K562 (cell line): Measurements from ENCODE around the gene NKIRAS1. TPM values are rescaled to one million over a fixed set of nuclear protein-coding genes. Genes with fewer than 3 reads are reported as not detected.

Experiments
- ATAC-seq: fragments of 200-7000 bp; cut with Tn5 transposase; 3 replicates; pipeline ENCODE4 v1.9.1; 2020; ENCODE audit warnings: moderate library complexity
- BruUV-seq: library from RNA; stranded (reverse); fragments of 400-500 nt; replicated peaks from 2 replicates; lab custom pipeline; 2021; lab: Mats Ljungman, UMichigan
- CTCF ChIA-PET: fragments of 300-600 bp; formaldehyde crosslinking; extraction: SDS; loops from one replicate; lab custom pipeline; 2021; ENCODE audit warnings: low intra/inter-chr PET ratio; lab: Yijun Ruan, JAX
- POLR2A ChIA-PET: fragments of 300-600, 350-650 bp; sonication (Branson Sonifier 250); formaldehyde crosslinking; extraction: SDS; loops from one replicate; lab custom pipeline; 2021; ENCODE audit warnings: antibody characterized with exemption, inconsistent platforms; lab: Yijun Ruan, JAX
- DNase-seq, 4 experiments: peaks; one replicate each; pipeline versions ENCODE4 v3.0.0 to v3.0.0-alpha.2; 2011 to 2018; ENCODE audit warnings: low spot score in 3 of 4, mixed read lengths in 3 of 4; ENCODE audit errors: extremely low read depth in 1 of 4
- FAIRE-seq: peaks from 2 replicates; lab custom pipeline; 2011; peaks lifted over from hg19 to GRCh38; lab: Jason Lieb, UNC
- H2AFZ ChIP-seq: 2 replicates; pipeline ENCODE4 v1.6.0; 2011; ENCODE audit warnings: low read depth, low read length, control low read depth, inconsistent platforms
- H3K27ac ChIP-seq: fragments of 200-600 bp; 3 replicates; pipeline ENCODE4 v1.8.0; 2011; ENCODE audit warnings: low read depth, mild to moderate bottlenecking, control low read depth, inconsistent platforms, low read length, moderate library complexity, mixed read lengths; ENCODE audit errors: extremely low read depth
- H3K27me3 ChIP-seq, 2 experiments: fragments of 300-600 bp in 1 of 2; 2 replicates in 1 of 2; 3 replicates in 1 of 2; pipeline versions ENCODE4 v1.6.0 to v1.8.0; 2011; ENCODE audit warnings: inconsistent platforms in 2 of 2, low read length in 2 of 2, mild to moderate bottlenecking in 1 of 2, mixed read lengths in 1 of 2, moderate library complexity in 1 of 2; ENCODE audit not compliant: control insufficient read depth in 2 of 2, insufficient read depth in 2 of 2
- H3K36me3 ChIP-seq: fragments of 300-600 bp; 3 replicates; pipeline ENCODE4 v1.8.0; 2011; ENCODE audit warnings: mild to moderate bottlenecking, low read length, inconsistent platforms; ENCODE audit not compliant: control insufficient read depth, insufficient read depth
- H3K4me1 ChIP-seq, 2 experiments: fragments of 200-600 bp in 1 of 2; replicated peaks in 1 of 2; 2 replicates in 1 of 2; 3 replicates in 1 of 2; pipeline versions ENCODE4 v1.5.1 to v1.8.0; 2011; ENCODE audit warnings: inconsistent platforms in 2 of 2, low read length in 2 of 2, mild to moderate bottlenecking in 1 of 2, mixed read lengths in 1 of 2, moderate library complexity in 1 of 2; ENCODE audit not compliant: control insufficient read depth in 2 of 2, insufficient read depth in 2 of 2
- H3K4me2 ChIP-seq: 2 replicates; pipeline ENCODE4 v1.6.1; 2011; ENCODE audit warnings: low read length, control low read depth, inconsistent platforms, mixed read lengths; ENCODE audit not compliant: insufficient read depth
- H3K4me3 ChIP-seq: fragments of 200-600 bp; sonication (generic), shearing (Covaris generic); 2 replicates; pipeline ENCODE4 v1.5.1; 2016; ENCODE audit warnings: control low read depth, inconsistent platforms
- H3K79me2 ChIP-seq: fragments of 200-600 bp; 3 replicates; pipeline ENCODE4 v1.8.0; 2011; ENCODE audit warnings: low read length, inconsistent platforms; ENCODE audit not compliant: control insufficient read depth, insufficient read depth
- H3K9ac ChIP-seq, 2 experiments: 2 replicates each; pipeline versions ENCODE4 v1.6.0 to v1.6.1; 2011; ENCODE audit warnings: low read depth in 2 of 2, low read length in 2 of 2, control low read depth in 1 of 2, inconsistent platforms in 1 of 2, mild to moderate bottlenecking in 1 of 2, mixed read lengths in 1 of 2; ENCODE audit not compliant: insufficient read depth in 1 of 2
- H3K9me1 ChIP-seq: one replicate; pipeline ENCODE4 v1.6.0; 2011; ENCODE audit warnings: inconsistent platforms, mild to moderate bottlenecking, low read length, moderate library complexity; ENCODE audit not compliant: control insufficient read depth, insufficient read depth
- H3K9me3 ChIP-seq: replicated peaks from 2 replicates; pipeline ENCODE4 v1.5.1; 2011; ENCODE audit warnings: low read depth, low read length, inconsistent platforms; ENCODE audit not compliant: control insufficient read depth, insufficient read depth
- H4K20me1 ChIP-seq: replicated peaks from 2 replicates; pipeline ENCODE4 v1.6.1; 2011; ENCODE audit warnings: low read length, inconsistent platforms, mixed read lengths; ENCODE audit not compliant: control insufficient read depth, insufficient read depth
- BACH1 ChIP-seq: fragments of 200-800 bp; sonication (Bioruptor generic); IDR thresholded peaks from 2 replicates; pipeline ENCODE4 v1.6.1; 2016; ENCODE audit warnings: missing genetic modification characterization, missing compliant biosample characterization
- DDX20 ChIP-seq: fragments of 450-650 bp; IDR thresholded peaks from 2 replicates; pipeline ENCODE4 v1.6.1; 2016; ENCODE audit warnings: missing genetic modification characterization, low read depth, mild to moderate bottlenecking, missing compliant biosample characterization, moderate library complexity
- ETV1 ChIP-seq: fragments of 450-650 bp; conservative IDR thresholded peaks from 2 replicates; pipeline ENCODE4 v1.6.1; 2016; ENCODE audit warnings: missing genetic modification characterization, control low read depth, low read depth, missing compliant biosample characterization
- NR2C2 ChIP-seq, 2 experiments: fragments of 200-800 bp in 1 of 2; sonication (Bioruptor generic) in 1 of 2; sonication (generic) in 1 of 2; formaldehyde crosslinking in 1 of 2; IDR thresholded peaks; 2 replicates each; pipeline versions ENCODE4 v1.6.1 to v1.8.0; 2016 to 2022; ENCODE audit warnings: mild to moderate bottlenecking in 1 of 2, missing compliant biosample characterization in 1 of 2, missing genetic modification characterization in 1 of 2, missing genetic modification reagents in 1 of 2
- RB1 ChIP-seq: fragments of 450-650 bp; IDR thresholded peaks from 2 replicates; pipeline ENCODE4 v1.6.1; 2017; ENCODE audit warnings: low read depth, mild to moderate bottlenecking
- RFX1 ChIP-seq: fragments of 450-650 bp; IDR thresholded peaks from 2 replicates; pipeline ENCODE4 v1.6.1; 2016; ENCODE audit warnings: mild to moderate bottlenecking, moderate library complexity
- SRSF3 ChIP-seq: fragments of 200-400 bp; formaldehyde crosslinking; IDR thresholded peaks from 2 replicates; pipeline ENCODE4 v1.6.1; 2016; ENCODE audit warnings: mild to moderate bottlenecking, low read length, moderate library complexity; ENCODE audit not compliant: insufficient read depth
- SRSF9 ChIP-seq: fragments of 200-400 bp; formaldehyde crosslinking; IDR thresholded peaks from 2 replicates; pipeline ENCODE4 v1.6.1; 2017; ENCODE audit warnings: low read depth, low read length, borderline replicate concordance
- TBP ChIP-seq: optimal IDR thresholded peaks from 2 replicates; pipeline ENCODE3; 2011; ENCODE audit warnings: low read depth, low read length, improper control_type of control experiment
- WHSC1 ChIP-seq: IDR thresholded peaks from one replicate; pipeline ENCODE4 v1.6.1; 2012; ENCODE audit warnings: low read length, control low read depth, inconsistent platforms
- ZC3H11A ChIP-seq: IDR thresholded peaks from 2 replicates; pipeline ENCODE4 v1.6.1; 2012; ENCODE audit warnings: low read depth, low read length, improper control_type of control experiment
- ZNF699 ChIP-seq: fragments of 250-450 bp; sonication (Bioruptor Pico); IDR thresholded peaks from 2 replicates; pipeline ENCODE4 v1.8.0; 2021; ENCODE audit warnings: mild to moderate bottlenecking, moderate library complexity; ENCODE audit not compliant: insufficient replicate concordance
- WGBS: fragments of 100-300 bp; shearing (Covaris generic); methylation state at CpG from one replicate; pipeline ENCODE4 v1.1.6; 2016; ENCODE audit warnings: low coverage, mixed read lengths; ENCODE audit not compliant: insufficient coverage; ENCODE audit errors: missing lambda C conversion rate; 5-methylcytosine and 5-hydroxymethylcytosine counted together
- in situ Hi-C: fragments of 300-500 bp; cut with MboI; formaldehyde crosslinking; loops from 4 replicates; pipeline ENCODE4 v1.15.0; 2018; ENCODE audit warnings: inconsistent platforms, mixed read lengths
- intact Hi-C: fragments of 100-400 bp; cut with micrococcal nuclease; formaldehyde crosslinking; loops from 2 replicates; pipeline ENCODE4 v1.14.2; 2022
- polyA plus RNA-seq, 8 experiments: library from polyadenylated mRNA; depleted of rRNA in 4 of 8; stranded (reverse) in 5 of 8; unstranded in 3 of 8; fragments of >200 nt; fragmentation: Nextera tagmentation in 2 of 8; fragmentation: Illumina TruSeq in 1 of 8; extraction: Ambion mirVana in 2 of 8; extraction: Trizol in 1 of 8; gene quantifications; 2 replicates each; pipeline versions ENCODE4 v1.2.1 to v1.2.3, GENCODE V29; 2011 to 2014; ENCODE audit warnings: inconsistent platforms in 1 of 8, missing spikeins in 1 of 8
- total RNA-seq, 7 experiments: library from RNA; depleted of rRNA in 6 of 7; stranded (reverse); fragments of >200 nt in 6 of 7; fragmentation: Illumina TruSeq in 2 of 7; extraction: Trizol in 2 of 7; gene quantifications; 2 replicates each; pipeline versions ENCODE4 v1.2.1 to v1.2.3, GENCODE V29; 2011 to 2021; ENCODE audit warnings: low replicate concordance in 1 of 7
- TF ChIP-seq, protein P1 (sequence below): IDR thresholded peaks from 2 replicates; pipeline ENCODE4 v1.6.1; 2016; ENCODE audit warnings: missing genetic modification characterization, missing compliant biosample characterization
- TF ChIP-seq, protein P2 (sequence below): sonication (generic); formaldehyde crosslinking; IDR thresholded peaks from 2 replicates; pipeline ENCODE4 v1.4.0; 2020; ENCODE audit warnings: mild to moderate bottlenecking, missing genetic modification reagents

Gene NKIRAS1
- total and polyA plus RNA-seq, 9 of the 15 experiments (the other 6 are each of a cell fraction or from before 2014, with no cell fraction given), result 5.1 to 10.3 (median 6.3) TPM

DNA sequence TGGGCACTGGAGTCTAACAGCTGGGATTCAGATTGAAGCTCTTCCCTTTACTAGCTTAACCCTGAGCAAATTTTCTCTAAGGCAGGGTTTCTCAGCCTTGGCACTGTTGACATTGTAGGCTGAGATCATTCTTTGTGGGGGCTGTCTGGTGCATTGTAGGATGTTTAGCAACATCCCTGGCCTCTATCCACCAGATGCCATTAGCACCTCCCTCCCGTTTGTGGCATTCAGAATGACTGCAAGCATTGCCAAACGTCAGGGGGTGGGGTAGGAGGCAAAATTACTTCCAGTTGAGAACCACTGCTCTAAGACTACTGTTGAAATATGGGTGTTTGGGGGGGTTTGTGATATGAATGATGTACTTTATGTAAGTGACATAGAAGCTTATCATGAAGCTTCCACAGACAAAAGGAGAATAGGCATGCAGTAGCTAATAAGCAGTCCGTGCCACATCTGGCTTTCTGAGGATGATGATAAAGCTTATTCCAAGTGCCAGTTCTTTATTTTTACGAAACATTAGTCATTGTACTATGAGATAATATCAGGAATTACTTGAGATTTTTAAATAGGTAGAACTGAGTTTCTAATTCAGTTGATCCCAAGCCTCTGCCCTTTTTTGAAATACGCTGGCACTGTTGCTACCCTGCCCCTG lies 39.3 kb downstream of the NKIRAS1 start:
- 62% methylated on average over 5 of the region's 5 CpGs for WGBS
- ATAC-seq, result no peak
- BruUV-seq, result no TSS peak
- intact Hi-C loops (loop anchor here (10.0 kb wide), 1 partner anchor 163 kb away; no protein-coding TSS in a partner anchor), in situ Hi-C loops (no loop called here)
- no peak overlapping the region for H2AFZ ChIP-seq
- CTCF ChIA-PET, result no interaction called here
- TF ChIP-seq RFX1 (no peak), SRSF3 (no peak), ZNF699 (CRISPR knock-in tag) (no peak), ETV1 (tag) (no peak), DDX20 (tag) (no peak), BACH1 (tag) (no peak), RB1 (no peak), NR2C2 (CRISPR knock-in tag; IDR thresholded peaks at IDR 0.05) (no peak), NR2C2 (tag; IDR thresholded peaks at IDR 0.05) (no peak), TBP (no peak), SRSF9 (no peak), WHSC1 (no peak), ZC3H11A (no peak)
- TF ChIP-seq, protein P1, sequence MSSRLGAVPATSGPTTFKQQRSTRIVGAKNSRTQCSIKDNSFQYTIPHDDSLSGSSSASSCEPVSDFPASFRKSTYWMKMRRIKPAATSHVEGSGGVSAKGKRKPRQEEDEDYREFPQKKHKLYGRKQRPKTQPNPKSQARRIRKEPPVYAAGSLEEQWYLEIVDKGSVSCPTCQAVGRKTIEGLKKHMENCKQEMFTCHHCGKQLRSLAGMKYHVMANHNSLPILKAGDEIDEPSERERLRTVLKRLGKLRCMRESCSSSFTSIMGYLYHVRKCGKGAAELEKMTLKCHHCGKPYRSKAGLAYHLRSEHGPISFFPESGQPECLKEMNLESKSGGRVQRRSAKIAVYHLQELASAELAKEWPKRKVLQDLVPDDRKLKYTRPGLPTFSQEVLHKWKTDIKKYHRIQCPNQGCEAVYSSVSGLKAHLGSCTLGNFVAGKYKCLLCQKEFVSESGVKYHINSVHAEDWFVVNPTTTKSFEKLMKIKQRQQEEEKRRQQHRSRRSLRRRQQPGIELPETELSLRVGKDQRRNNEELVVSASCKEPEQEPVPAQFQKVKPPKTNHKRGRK (tag), result no peak
- TF ChIP-seq, protein P2, sequence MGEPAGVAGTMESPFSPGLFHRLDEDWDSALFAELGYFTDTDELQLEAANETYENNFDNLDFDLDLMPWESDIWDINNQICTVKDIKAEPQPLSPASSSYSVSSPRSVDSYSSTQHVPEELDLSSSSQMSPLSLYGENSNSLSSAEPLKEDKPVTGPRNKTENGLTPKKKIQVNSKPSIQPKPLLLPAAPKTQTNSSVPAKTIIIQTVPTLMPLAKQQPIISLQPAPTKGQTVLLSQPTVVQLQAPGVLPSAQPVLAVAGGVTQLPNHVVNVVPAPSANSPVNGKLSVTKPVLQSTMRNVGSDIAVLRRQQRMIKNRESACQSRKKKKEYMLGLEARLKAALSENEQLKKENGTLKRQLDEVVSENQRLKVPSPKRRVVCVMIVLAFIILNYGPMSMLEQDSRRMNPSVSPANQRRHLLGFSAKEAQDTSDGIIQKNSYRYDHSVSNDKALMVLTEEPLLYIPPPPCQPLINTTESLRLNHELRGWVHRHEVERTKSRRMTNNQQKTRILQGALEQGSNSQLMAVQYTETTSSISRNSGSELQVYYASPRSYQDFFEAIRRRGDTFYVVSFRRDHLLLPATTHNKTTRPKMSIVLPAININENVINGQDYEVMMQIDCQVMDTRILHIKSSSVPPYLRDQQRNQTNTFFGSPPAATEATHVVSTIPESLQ, result no peak
- TF ChIP-seq, all 486 proteins: peak for 0
- POLR2A ChIA-PET, result interaction anchor here (0.7 to 1.8 kb wide), 2 partner anchors 39 to 168 kb away, joined by 3 read pairs; partner anchors contain the start of genes NKIRAS1 and RPL15
- DNase-seq (no peak), FAIRE-seq (no peak)
- Histone ChIP-seq H3K79me2 (peaks cover 15% of the 10 kb centered on the region; the same call in 2 of the 3 replicates), H3K4me2 (no peak overlapping the region), H3K27ac (no peak overlapping the region), H3K36me3 (peaks cover 5% of the 10 kb centered on the region; the same call in 2 of the 3 replicates), H3K27me3 (no peaks in the 10 kb centered on the region), H3K9me1 (no peaks in the 10 kb centered on the region), H4K20me1 (no peaks in the 10 kb centered on the region), H3K4me3 (no peak overlapping the region), H3K4me1 (peaks cover 3% of the 10 kb centered on the region in 2 experiments; a peak in 3 of 5 replicates), H3K9me3 (no peaks in the 10 kb centered on the region), H3K9ac (no peak overlapping the region)
